Heart right ventricle (tissue), 16 donors: ENCODE measurements around the gene KDM2A. TPM values are rescaled to one million over a fixed set of nuclear protein-coding genes. Genes with fewer than 3 reads are reported as not detected.

Experiments used
- ATAC-seq, 8 donors: fragments of 200-7000 bp; cut with Tn5 transposase; one replicate each; pipeline ENCODE4 v1.9.1; 2020; ENCODE audit warnings: mild to moderate bottlenecking in 8 of 8, moderate library complexity in 8 of 8, moderate number of reproducible peaks in 1 of 8
- DNase-seq, 2 donors: peaks; one replicate each; pipeline ENCODE4 v3.0.0-alpha.2; 2020
- H3K27ac ChIP-seq, 10 donors: fragments of 200-600 bp; sonication (generic) in 2 of 10; one replicate each; pipeline versions ENCODE4 v1.5.0 to v1.8.0; 2020 to 2022; ENCODE audit warnings: mild to moderate bottlenecking in 3 of 10
- H3K27me3 ChIP-seq, 7 donors: fragments of 200-600 bp; one replicate each; pipeline ENCODE4 v1.8.0; 2021 to 2022; ENCODE audit warnings: mild to moderate bottlenecking in 2 of 7
- H3K36me3 ChIP-seq, 9 donors: fragments of 200-600 bp; sonication (generic) in 1 of 9; one replicate each; pipeline versions ENCODE4 v1.5.0 to v1.8.0; 2020 to 2022; ENCODE audit warnings: mild to moderate bottlenecking in 2 of 9
- H3K4me1 ChIP-seq, 9 donors: fragments of 200-600 bp; sonication (generic) in 1 of 9; one replicate each; pipeline versions ENCODE4 v1.5.0 to v1.8.0; 2020 to 2022; ENCODE audit warnings: mild to moderate bottlenecking in 4 of 9
- H3K4me3 ChIP-seq, 10 donors: fragments of 200-600 bp; sonication (generic) in 2 of 10; one replicate each; pipeline versions ENCODE4 v1.5.0 to v1.8.0; 2020 to 2022; ENCODE audit warnings: mild to moderate bottlenecking in 7 of 10, moderate library complexity in 2 of 10
- H3K9me3 ChIP-seq, 11 donors: fragments of 200-600 bp in 10 of 11; sonication (generic) in 2 of 11; one replicate each; pipeline versions ENCODE4 v1.5.0 to v1.8.0; 2013 to 2022; ENCODE audit warnings: mild to moderate bottlenecking in 2 of 11, control low read depth in 1 of 11, moderate library complexity in 1 of 11
- CTCF ChIP-seq, 9 donors: fragments of 200-600 bp; sonication (generic) in 2 of 9; IDR thresholded peaks; one replicate each; pipeline versions ENCODE4 v1.5.0 to v1.8.0; 2021 to 2022; ENCODE audit warnings: antibody characterized with exemption in 9 of 9, mild to moderate bottlenecking in 5 of 9, moderate library complexity in 1 of 9
- WGBS, 2 donors: extraction: QIAGEN DNeasy Blood & Tissue Kit; methylation state at CpG; one replicate each; pipeline ENCODE4 v1.1.7; 2013; ENCODE audit warnings: inconsistent platforms in 1 of 2; 5-methylcytosine and 5-hydroxymethylcytosine counted together
- intact Hi-C, 10 donors: fragments of 100-400 bp; cut with DNase I; formaldehyde crosslinking; loops; one replicate each; pipeline versions ENCODE4 v1.11.1 to v1.14.2; 2022
- polyA plus RNA-seq, 2 donors: library from polyadenylated mRNA; stranded (reverse); fragments of 200-250 nt; gene quantifications; one replicate each; pipeline ENCODE4 v1.2.3, GENCODE V29; 2013
- total RNA-seq, 10 donors: library from RNA; stranded (reverse); fragmentation: NEBNext Ultra II Directional in 3 of 10; extraction: Animal tissue kit (Norgen Biotek cat#: 25700) in 3 of 10; gene quantifications; one replicate each; pipeline versions ENCODE4 v1.2.1 to v1.2.4, GENCODE V29; 2021 to 2023
- donor health status: Arrhythmogenic right ventricular cardiomyopathy.
- donor health status: ischemic (EF 13 %, LVEDD 7.1; RV severe dilation, severe dysfunction).
- donor health status: healthy with polysubstance abuse.
- donor health status: DM: no; HTN: yes; CAD: no.
- donor health status: DM: no; HTN: no; CAD: no.
- donor health status: ischemic (EF 25% LVEDD 6.9; RV normal size, moderate dysfunction).
- donor health status: ischemic (EF 25% LVEDD 5.7; RV mildly dilated, moderate dysfunction).
- donor health status: healthy.
- donor health status: DM: yes; HTN: yes; CAD: no.
- donor health status: Ischemic cardiomyopathy.
- donor health status: ischemic (EF 35%, LVEDD 5.7; RV mildly dilated, moderate dysfunction).
- donor health status: nonischemic (EF 11% LVEDD 7.7; RV severe dilation, severe dysfunction).
- donor health status: DM: yes; HTN: yes; CAD: no.
- donor health status: PGD.
- donor health status: ischemic (EF 29% LVEDD 5.4; RV normal size, mild dysfunction).
- donor health status: nonischemic (EF 23%, LVEDD 6.1; RV moderate dilation, normal function).

Gene KDM2A
- total and polyA plus RNA-seq, 12 donors: 16.5 to 45.7 (median 37.1) TPM

- peaks cover 10 to 35% (median 29%) of the 10 kb centered on the region in 9 donors for H3K4me1 ChIP-seq
- H3K36me3 ChIP-seq: peaks cover 0 to 70% (median 13%) of the 10 kb centered on the region in 9 donors
- 95 to 97% methylated on average over 13 of the region's 13 CpGs for WGBS, 2 donors
- DNase-seq (no peak), ATAC-seq (no peak)
- intact Hi-C loops: loop anchor here in 2 of 10 donors (5.0 kb wide), 1 partner anchor 33 kb away; the partner anchor contains the start of gene GRK2 (in 2 of the 2)
- peaks cover 0 to 13% (median 0%) of the 10 kb centered on the region in 11 donors for H3K9me3 ChIP-seq
- H3K27me3 ChIP-seq: no peaks in the 10 kb centered on the region
- no peak overlapping the region for H3K27ac ChIP-seq
- no peak for TF ChIP-seq CTCF (IDR thresholded peaks at IDR 0.05)
- no peak overlapping the region for H3K4me3 ChIP-seq
These were observed 181.2 kb downstream of the KDM2A start for GRCh38 chr11:67300256-67300755.

GRCh38 chr11:67300756-67301312 is 181.8 kb downstream of the KDM2A start:
- Histone ChIP-seq H3K9me3 (peaks cover 0 to 8% (median 0%) of the 10 kb centered on the region in 11 donors), H3K36me3 (peaks cover 0 to 65% (median 11%) of the 10 kb centered on the region in 9 donors), H3K4me1 (peaks cover 10 to 36% (median 29%) of the 10 kb centered on the region in 9 donors), H3K27ac (no peak overlapping the region), H3K27me3 (no peaks in the 10 kb centered on the region), H3K4me3 (no peak overlapping the region)
- 92 to 93% methylated on average over 22 of the region's 22 CpGs for WGBS, 2 donors
- ATAC-seq (no peak), DNase-seq (no peak)
- intact Hi-C loops: loop anchor here in 2 of 10 donors (5.0 kb wide), 1 partner anchor 34 kb away; the partner anchor contains the start of gene GRK2 (in 2 of the 2)
- TF ChIP-seq CTCF (IDR thresholded peaks at IDR 0.05): no peak

GRCh38 chr11:67301313-67301921 is 182.4 kb downstream of the KDM2A start:
- intact Hi-C loops: loop anchor here in 2 of 10 donors (5.0 kb wide), 1 partner anchor 34 kb away; the partner anchor contains the start of gene GRK2 (in 2 of the 2)
- Histone ChIP-seq H3K9me3 (peaks cover 0 to 2% (median 0%) of the 10 kb centered on the region in 11 donors), H3K4me1 (peaks cover 10 to 36% (median 29%) of the 10 kb centered on the region in 9 donors), H3K36me3 (peaks cover 0 to 59% (median 11%) of the 10 kb centered on the region in 9 donors), H3K27ac (peak overlapping the region in 3 of 10 donors; percentile 66 to 94 (median 88)), H3K4me3 (peak overlapping the region in 2 of 10 donors; percentile 96 to 97), H3K27me3 (no peaks in the 10 kb centered on the region)
- 94 to 95% methylated on average over 28 of the region's 28 CpGs for WGBS, 2 donors
- ATAC-seq (no peak), DNase-seq (no peak)
- TF ChIP-seq CTCF (IDR thresholded peaks at IDR 0.05): no peak

GRCh38 chr11:67301951-67302516 is 183.0 kb downstream of the KDM2A start:
- Histone ChIP-seq H3K4me3 (peak overlapping the region in 8 of 10 donors; percentile 82 to 97 (median 92)), H3K4me1 (peaks cover 10 to 36% (median 29%) of the 10 kb centered on the region in 9 donors), H3K27me3 (no peaks in the 10 kb centered on the region), H3K9me3 (no peaks in the 10 kb centered on the region), H3K27ac (peak overlapping the region; percentile 29 to 94 (median 83)), H3K36me3 (peaks cover 0 to 57% (median 11%) of the 10 kb centered on the region in 9 donors)
- DNase-seq (peak; percentile 58 to 62), ATAC-seq (peak; percentile 46 to 79 (median 66))
- WGBS, 2 donors: 50 to 67% methylated on average over 15 of the region's 15 CpGs
- no peak for TF ChIP-seq CTCF (IDR thresholded peaks at IDR 0.05)
- intact Hi-C loops: loop anchor here in 2 of 10 donors (5.0 kb wide), 1 partner anchor 35 kb away; the partner anchor contains the start of gene GRK2 (in 2 of the 2)
